Measurements from ENCODE around the gene MMP24OS.

GRCh38 chr20:35302421-35303335 is 24.8 kb upstream of the MMP24OS start:
- TF ChIP-seq CTCF (IDR thresholded peaks at IDR 0.05) = no peak
- TF ChIP-seq POLR2A (IDR thresholded peaks at IDR 0.05) = no peak
- no peak for TF ChIP-seq POLR2AphosphoS5 (IDR thresholded peaks at IDR 0.05)
- TF ChIP-seq EP300 (IDR thresholded peaks at IDR 0.05) = no peak
